Cortex of kidney (tissue), 1 donor: ENCODE results near the gene PYGB.

Experiments
- DNase-seq: peaks from one replicate; lab custom pipeline; 2025; lab: John Stamatoyannopoulos, UW

The PYGB gene

DNA sequence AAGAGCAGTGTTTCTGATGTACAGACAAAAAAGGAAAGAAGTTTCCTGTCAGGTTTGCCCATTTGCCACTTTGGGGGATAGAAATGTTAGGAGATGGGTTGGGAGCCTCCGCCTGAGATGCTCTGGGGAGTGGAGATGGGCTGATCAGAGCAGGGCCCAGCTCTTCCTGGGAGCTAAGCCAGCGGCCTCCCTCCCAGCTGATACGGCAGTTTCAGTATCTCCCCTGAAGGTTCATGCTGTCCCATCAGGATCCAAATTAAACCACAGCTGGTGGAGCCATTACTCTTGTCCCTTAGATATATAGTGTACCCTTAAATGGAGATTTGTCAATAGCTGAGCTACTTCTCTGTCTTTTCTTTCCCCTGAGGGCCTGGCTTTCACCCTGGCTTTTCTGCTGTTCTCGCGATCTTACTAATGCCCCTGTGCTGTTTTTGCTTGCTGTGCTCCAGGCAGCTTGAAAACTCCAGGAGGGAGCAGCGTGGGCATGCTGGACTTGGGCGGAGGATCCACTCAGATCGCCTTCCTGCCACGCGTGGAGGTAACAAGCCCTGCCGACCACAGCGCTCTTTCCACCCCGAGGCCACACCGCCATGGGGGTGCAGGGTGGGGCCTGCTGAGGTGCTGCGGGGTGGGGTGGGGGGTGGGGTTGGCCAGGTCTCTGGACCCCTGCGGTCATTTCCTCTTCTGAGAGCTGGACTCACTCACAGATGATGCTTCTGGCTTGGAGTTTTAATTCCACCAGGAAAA is 31.5 kb upstream of the PYGB start:
- DNase-seq, result no peak

DNA sequence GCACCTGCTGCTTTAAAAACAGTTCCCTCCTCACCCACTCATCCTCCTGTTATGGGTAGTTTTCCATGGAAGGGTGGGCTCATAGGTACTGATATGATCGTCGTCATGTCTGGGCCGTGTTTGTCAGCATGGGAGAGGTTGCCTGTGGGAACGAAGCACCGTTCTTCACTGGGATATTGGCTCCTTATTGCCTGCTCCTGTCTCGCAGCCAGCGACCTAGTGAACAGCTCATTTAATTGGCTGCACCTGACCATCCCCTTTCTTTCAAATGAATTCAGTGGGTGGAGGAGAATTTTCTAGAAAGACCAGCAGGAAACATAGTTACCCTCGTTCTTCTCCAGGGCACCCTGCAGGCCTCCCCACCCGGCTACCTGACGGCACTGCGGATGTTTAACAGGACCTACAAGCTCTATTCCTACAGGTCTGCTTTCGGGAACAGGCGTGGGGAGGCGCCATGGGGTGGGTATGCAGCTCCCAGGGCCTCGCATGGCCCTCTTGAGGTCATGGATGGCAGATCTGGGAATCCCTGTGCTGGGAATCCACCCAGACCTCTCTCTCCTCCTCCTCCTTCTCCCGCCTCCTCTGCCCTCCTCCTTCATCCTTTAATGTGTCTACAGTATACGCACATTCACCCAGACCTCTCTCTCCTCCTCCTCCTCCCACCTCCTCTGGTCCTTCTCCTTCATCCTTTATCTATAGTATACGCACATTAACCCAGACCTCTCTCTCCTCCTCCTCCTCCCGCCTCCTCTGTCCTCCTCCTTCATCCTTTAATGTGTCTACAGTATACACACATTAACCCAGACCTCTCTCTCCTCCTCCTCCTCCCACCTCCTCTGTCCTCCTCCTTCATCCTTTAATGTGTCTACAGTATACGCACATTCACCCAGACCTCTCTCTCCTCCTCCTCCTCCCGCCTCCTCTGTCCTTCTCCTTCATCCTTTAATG is 30.4 kb upstream of the PYGB start:
- no peak for DNase-seq

DNA sequence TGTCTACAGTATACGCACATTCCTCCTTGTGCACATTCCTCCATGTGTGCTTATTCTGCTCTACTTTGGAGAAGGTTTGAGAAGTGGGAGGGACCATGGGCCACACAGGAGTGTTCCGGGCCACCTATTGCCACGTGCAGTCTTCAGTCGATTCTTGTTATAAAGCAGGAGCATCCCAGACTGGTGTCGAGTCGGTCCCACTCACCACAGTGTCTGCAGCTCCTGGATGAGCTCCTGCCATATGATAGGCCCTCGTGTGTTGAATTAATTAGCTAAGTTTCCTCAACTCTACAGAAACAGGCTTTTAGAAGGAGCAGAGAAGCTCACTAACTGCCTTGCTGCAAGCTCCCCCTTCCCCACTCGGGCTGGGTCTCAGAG is 29.8 kb upstream of the PYGB start:
- DNase-seq, result no peak

DNA sequence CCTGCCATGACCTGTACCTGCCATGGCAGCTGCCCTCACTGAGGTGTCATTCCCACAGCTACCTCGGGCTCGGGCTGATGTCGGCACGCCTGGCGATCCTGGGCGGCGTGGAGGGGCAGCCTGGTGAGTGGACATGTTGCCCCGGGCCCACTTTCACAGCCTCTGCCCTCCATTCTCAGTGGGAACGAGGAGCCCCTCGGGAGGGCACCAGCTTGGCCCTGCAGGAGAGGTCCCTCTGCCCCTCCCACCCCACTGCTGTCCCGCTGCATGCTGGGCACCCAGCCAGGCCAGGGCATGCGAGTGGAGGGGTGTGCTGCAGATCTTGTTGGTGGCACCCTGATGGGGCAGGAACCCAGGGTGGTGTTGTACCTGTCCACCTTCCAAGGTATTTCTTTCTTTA is 29.4 kb upstream of the PYGB start:
- DNase-seq, result no peak

DNA sequence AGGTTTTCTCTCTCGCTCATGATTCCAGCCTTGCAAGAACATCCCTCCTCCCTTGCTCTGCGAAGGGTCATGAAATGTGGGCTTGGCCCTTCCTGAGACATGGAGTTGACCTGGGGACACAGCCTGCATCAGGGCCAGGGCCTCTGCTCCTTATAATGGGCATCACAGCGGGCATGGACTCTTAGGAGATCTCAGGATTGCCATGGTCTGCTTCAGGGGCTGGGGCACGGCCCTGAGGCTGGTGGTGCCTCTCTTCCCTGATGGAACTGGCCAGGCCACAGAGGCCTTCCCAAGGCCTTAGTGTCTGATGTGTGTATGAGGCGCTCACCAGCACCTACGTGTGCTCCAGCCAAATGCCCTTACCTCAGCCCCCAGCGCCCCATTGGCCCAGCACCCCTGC is 28.5 kb upstream of the PYGB start:
- no peak for DNase-seq

DNA sequence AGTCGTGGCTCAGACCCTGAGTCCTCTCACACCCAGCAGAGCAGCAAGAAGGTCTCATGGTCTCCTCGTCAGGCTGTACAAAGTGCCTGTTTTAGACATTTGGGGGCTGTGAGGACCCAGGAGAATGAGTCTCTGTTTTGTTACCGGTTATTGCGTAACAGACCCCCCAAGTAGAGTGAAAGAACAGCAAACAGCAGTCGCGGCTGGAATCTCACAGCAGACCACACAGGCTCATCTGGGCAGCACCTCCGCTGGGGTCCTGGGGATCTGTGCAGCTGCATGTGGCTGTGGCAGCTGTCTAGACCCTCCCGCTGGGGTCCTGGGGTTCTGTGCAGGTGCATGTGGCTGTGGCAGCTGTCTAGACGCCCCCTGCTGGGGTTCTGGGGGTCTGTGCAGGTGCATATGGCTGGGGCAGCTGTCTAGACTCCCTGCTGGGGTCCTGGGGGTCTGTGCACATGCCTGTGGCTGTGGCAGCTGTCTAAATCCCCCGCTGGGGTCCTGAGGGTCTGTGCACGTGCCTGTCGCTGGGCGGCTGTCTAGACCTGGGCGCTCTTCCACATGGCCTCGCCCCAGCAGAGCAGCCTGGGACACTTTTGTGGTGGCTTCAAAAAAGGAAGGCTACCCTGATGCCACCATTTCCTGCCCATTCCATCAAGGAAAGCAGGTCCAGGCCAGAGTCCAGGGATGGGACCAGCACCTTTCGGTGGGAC is 27.7 kb upstream of the PYGB start:
- no peak for DNase-seq

DNA sequence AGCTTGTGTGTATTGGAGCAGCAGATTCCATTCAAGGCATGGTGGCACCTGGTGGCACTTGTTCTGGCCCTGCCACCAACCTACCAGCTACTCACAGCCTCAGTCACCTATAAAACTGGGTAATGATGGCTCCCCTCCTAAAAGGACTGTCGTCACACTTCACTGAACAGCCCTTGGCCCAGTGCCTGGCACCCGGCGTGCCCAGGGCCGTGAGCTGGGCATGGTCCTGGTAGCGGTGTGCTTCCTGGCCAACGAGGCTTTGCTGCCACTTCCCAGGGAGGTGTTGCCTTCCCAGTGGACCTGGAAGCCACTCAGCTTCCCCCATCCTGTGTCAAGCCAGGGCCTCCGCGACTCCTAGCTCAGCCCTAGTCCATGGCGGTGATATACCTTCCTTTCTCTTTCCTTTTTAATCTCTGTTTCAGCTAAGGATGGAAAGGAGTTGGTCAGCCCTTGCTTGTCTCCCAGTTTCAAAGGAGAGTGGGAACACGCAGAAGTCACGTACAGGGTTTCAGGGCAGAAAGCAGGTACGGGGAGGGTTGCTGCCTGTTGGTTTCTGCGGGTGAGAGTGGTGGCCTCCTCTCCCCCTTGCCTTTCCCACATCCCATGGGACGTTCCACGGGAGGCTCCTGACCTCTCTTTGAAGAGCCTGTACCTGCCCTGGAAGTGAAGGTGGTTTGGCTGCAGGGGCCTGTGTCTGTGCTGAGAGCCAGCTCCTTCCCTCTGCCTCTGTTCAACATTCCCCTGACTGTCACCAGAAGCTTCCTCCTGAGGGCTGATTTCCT is 26.9 kb upstream of the PYGB start:
- no peak for DNase-seq

DNA sequence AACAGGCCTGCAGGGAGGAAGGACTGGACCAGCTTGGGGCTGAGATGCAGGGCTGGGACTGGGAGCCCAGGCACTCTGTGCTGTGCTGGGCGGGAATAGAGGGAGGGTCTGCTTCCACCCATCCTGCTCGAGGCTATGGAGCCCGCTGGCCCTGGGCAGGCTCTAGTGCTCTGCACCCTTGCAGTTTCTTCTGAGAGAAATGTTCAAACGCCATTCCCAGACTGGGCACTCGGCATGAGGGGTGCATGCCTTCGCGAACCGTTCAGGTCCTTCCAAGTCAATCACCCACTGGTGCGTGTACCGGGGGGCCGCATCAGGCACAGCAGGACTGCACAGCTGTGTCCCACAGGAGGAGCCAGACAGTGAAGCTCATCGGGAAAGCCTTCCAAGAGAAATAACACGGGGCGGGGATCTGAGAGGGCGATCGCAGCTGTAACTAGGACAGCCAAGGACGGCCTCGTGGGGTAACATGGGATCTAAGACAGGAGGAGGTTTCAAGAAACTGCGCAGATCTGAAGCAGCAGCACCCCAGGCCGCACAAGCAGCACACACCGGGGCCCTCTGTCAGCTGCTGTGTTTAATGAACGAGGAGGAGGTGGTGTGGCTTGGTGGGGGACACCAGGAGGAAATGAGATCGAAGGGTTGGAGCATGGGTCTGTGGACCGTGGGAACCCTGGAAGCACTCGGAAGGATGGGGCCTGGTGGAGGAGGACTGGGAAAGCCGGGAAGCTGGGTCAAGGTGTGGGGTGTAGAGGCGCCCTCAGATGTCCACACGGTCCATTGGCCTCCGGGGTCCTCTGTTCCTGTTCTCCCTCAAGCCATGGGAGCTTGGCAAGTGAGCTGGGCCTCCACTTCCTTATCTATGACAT is 26.1 kb upstream of the PYGB start:
- no peak for DNase-seq

DNA sequence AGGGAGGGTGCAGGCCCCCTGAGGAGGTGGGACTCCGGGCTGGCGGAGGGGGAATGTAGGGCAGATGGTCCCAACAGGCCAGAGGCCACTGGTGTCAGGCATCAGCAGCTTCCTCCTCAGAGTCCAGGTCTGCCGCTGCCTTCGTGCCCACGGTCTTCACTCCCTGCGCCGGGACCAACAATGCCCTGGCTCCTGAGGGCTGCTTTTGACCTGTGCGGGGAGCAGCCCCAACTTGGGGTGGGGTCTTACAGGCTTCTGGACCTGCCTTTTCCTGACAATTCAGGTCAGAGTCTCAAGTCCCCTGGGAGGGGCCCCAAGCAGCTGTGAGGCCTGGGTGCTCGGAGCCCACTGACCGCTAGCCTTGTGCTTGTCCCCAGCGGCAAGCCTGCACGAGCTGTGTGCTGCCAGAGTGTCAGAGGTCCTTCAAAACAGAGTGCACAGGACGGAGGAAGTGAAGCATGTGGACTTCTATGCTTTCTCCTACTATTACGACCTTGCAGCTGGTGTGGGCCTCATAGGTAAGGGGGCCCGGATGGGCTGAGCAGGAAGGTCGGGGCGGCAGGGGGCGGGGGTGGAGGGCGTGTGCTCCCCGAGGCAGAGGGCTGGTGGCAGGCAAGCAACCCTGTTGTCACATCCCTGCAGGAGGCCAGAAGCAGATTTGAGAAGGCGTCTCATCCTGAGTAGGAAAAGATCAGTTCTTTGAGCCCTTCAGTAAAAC is 25.3 kb upstream of the PYGB start:
- no peak for DNase-seq

DNA sequence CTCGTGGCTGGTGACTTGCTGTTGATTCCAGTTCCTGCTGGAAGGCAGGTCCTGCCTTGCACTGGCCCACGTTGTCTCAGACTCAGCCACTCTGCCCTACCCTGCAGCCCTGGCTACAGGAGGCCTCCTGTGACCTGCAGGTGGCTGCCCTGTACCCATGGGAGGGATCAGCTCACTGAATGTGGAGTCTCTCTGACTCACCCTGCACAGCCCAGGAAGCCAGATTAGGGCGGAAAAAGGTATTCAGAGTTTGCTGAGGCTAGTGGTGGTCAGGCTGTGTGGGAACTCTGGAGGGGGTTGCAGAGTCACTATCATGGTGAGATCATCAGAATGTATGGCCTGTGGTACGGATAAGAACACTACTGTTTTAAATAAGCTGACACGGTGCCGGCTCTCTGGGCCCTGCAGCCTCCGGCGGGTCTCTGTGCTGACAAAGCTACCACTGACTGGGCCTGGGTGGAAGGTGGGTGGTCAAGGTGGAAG is 24.7 kb upstream of the PYGB start:
- DNase-seq, result no peak

DNA sequence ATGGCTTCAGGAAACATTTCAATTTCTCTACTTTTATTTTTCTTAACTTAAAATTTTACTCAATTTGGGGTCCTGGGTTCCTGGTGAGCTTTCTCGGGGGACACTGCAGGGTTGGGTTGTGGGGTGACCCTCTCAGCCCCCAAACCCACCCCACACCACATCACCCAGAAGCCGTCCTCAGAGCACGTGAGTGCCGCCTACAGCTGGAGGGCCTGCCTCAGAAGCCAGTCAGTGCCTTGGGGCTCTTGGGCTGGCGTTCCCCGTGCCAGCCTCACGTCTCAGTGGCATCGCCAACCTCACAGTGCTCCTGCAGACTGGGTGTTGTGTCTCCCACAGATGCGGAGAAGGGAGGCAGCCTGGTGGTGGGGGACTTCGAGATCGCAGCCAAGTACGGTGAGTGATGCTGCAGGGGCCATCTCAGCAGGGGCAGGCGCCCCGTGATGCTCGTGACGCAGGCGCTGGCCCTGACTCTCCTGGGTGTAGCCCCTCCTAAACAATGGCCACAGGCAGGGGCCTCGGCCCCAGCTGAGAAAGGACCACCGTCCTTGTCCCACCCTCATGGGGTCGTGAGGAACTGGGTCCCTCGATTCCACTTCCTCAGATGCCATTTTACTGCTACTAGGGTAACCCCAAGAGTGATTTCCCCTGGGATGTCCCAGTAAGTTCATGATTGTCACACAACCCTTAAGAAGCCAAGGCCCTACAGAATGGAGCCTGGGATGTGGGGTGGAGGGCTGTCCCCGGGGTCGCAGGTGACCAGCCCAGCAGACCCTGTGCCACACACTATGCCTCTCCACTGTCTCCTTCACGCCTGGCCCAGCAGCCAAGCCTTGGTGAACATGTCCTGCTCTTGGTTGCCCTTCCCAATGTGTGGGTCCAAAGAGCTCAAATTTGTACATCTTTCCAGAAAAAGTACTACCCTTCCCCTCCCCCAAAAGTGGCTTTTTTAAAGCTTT is 23.8 kb upstream of the PYGB start:
- no peak for DNase-seq

DNA sequence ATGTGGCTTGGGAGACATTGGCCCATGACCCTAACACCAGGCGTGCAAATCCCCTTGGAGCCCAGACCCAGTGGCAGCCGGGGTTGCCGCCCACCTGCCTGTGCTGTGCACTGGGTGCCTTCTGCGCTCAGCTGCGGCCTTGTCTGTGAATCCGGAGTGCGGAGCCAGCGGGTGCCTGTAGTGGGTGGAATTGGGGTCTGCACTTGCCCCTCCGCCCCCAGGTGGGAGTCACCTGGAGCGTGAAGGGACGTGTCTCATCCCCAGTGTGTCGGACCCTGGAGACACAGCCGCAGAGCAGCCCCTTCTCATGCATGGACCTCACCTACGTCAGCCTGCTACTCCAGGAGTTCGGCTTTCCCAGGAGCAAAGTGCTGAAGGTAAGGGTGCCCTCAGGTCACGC is 22.9 kb upstream of the PYGB start:
- DNase-seq, result no peak

DNA sequence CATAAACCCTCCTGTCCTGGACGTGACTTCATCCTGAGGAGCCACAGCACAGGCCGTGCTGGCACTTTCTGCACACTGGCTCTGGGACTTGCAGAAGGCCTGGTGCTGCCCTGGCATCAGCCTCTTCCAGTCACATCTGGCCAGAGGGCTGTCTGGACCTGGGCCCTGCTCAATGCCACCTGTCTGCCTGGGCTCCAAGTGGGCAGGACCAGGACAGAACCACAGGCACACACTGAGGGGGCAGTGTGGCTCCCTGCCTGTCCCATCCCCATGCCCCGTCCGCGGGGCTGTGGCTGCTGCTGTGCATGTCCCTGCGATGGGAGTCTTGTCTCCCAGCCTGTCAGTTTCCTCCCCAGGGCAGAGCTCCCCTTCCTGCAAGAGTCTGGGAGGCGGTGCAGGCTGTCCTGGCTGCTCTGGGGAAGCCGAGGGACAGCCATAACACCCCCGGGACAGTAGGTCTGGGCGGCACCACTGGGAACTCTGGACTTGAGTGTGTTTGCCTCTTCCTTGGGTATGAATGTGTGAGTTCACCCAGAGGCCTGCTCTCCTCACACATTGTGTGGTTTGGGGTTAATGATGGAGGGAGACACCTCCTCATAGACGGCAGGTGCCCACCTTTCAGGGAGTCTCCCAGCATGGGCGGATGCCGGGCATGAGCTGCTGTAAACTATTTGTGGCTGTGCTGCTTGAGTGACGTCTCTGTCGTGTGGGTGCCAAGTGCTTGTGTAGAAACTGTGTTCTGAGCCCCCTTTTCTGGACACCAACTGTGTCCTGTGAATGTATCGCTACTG is 22.0 kb upstream of the PYGB start:
- DNase-seq, result no peak

DNA sequence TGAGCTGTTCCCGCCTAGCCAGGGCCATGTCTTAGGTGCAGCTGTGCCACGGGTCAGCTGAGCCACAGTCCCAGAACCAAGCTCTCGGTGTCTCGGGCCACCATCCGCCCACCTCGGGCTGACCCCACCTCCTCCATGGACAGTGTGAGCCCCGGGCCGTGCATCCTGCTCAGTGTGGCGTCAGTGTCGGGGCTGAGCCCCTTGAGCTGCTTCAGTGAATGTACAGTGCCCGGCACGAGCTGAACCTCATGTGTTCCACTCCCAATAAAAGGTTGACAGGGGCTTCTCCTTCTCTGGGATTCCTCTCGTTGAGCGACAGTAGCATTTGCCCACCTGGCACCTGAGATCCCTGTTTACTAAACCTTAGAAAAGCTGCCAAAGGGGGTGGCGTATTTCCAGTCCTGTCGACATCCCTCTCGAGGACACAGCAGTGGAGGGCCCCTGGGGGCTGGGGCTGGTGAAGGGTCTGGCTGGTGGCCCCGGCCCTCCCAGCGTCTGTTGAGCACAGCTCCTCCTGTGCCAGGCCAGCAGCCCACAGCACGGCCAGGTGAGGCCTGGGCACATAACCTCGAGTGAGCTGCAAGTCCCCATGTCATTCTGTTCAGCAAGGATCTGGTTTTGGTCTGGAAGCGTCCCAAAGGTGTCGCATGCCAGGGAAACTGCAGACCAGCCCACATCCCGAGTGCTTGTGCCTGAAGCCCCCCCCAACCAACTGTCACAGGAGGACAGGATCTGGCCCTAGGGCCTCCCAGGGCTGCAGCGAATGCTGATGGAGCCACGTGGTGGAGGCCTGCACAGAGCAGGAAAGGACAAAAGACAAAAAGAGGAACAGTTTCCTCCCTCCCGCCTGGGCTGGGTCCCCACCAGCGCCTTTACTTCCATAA is 21.2 kb upstream of the PYGB start:
- DNase-seq, result no peak

DNA sequence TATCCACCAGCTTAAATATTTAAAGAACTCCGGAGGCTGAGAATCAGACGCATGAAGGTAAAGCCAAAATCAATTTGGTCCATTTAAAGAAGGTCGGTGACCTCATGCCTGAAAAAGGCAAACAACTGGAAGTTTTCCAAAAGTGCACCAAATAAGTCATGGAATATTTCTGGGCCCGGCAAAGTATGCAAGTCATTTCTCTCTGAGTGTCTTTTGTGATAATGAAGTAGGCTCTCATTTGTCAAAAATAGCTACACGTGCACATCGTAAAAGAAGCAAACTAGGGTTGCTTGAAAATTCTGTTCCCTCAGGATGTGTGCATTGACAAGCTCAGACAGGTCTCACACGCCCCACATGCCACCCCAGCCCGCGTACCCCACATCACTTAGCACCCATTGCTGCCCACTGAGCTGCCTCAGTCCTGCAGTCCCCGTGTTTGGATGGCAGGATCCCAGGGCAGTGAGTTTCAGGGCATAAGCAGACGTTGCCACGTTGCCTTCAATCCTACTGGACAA is 20.5 kb upstream of the PYGB start:
- DNase-seq, result no peak

DNA sequence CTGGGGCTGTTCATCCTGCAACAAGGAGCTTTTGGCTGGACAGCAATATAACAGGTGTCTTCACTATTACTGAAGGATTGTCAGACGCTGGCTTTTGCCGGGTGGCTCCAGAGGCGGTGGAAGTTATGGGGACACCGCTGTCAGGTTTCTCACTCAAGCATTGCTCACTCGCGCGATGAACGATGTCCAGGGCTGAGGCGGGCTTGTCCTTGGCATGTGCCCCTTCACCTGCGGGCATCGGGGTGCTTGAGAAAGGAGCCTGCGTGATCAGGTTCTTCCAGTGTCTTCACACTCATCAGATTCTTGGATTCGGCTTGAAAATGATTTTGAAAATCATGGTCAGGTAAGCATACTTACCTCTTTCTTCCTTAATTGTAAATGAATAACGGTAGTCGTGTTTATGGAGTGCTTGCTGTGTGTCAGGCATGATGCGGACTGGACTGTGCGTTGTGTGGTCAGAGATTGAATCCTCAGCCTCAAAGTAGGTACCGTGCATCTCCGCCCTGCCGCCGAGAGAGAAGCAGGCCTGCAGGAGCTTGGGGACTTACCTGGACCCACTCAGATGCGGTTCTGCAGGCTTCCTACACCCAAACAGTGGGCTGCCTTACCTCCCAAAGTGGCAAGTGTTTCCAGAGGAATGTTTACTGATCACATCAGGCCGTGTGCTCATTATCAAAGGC is 18.3 kb upstream of the PYGB start:
- DNase-seq, result no peak
